Measurements from ENCODE around the gene VSIG10L. TPM values are rescaled to one million over a fixed set of nuclear protein-coding genes. Genes with fewer than 3 reads are reported as not detected.
A peak's percentile ranks its signal among the peaks of the same experiment; 100 is the strongest.

VSIG10L gene
- total RNA-seq, 1 donor, result 0.72 TPM

- peaks cover 9% of the 10 kb centered on the region for H3K4me1 ChIP-seq (ENCODE audit: insufficient read depth, low read length)
- H3K27me3 ChIP-seq (ENCODE audit: insufficient read depth, low read length), result no peaks in the 10 kb centered on the region
- no peaks in the 10 kb centered on the region for H4K20me1 ChIP-seq (ENCODE audit: insufficient read depth, low read length)
- TF ChIP-seq CTCF (IDR thresholded peaks at IDR 0.05; ENCODE audit: extremely low read depth, low read depth, low read length), result no peak
- no peaks in the 10 kb centered on the region for H3K9me3 ChIP-seq (ENCODE audit: low read depth, low read length)
- no peaks in the 10 kb centered on the region for H3K36me3 ChIP-seq (ENCODE audit: insufficient read depth, low read length)
- H3K27ac ChIP-seq (ENCODE audit: low read depth, low read length), result no peak overlapping the region
- H3K79me2 ChIP-seq (ENCODE audit: insufficient read depth, low read length), result no peaks in the 10 kb centered on the region
- H2AFZ ChIP-seq (ENCODE audit: low read length), result no peak overlapping the region
- H3K4me2 ChIP-seq (ENCODE audit: insufficient read depth, low read length), result no peak overlapping the region
- H3K4me3 ChIP-seq (ENCODE audit: insufficient read depth, low read length), result no peak overlapping the region
- DNase-seq (ENCODE audit: insufficient read length, low spot score, missing footprints), result peak; percentile 77
These were observed 4.6 kb downstream of the VSIG10L start for GRCh38 chr19:51337141-51337860.

GRCh38 chr19:51333836-51334460 lies 8.0 kb downstream of the VSIG10L start:
- Histone ChIP-seq H3K27me3 (ENCODE audit: insufficient read depth, low read length) (no peaks in the 10 kb centered on the region), H3K4me3 (ENCODE audit: insufficient read depth, low read length) (no peak overlapping the region), H2AFZ (ENCODE audit: low read length) (no peak overlapping the region), H4K20me1 (ENCODE audit: insufficient read depth, low read length) (no peaks in the 10 kb centered on the region), H3K9me3 (ENCODE audit: low read depth, low read length) (no peaks in the 10 kb centered on the region), H3K27ac (ENCODE audit: low read depth, low read length) (no peak overlapping the region), H3K4me2 (ENCODE audit: insufficient read depth, low read length) (no peak overlapping the region), H3K79me2 (ENCODE audit: insufficient read depth, low read length) (no peaks in the 10 kb centered on the region), H3K36me3 (ENCODE audit: insufficient read depth, low read length) (no peaks in the 10 kb centered on the region), H3K4me1 (ENCODE audit: insufficient read depth, low read length) (peaks cover 3% of the 10 kb centered on the region)
- TF ChIP-seq CTCF (IDR thresholded peaks at IDR 0.05; ENCODE audit: extremely low read depth, low read depth, low read length), result no peak
- peak; percentile 79 for DNase-seq (ENCODE audit: insufficient read length, low spot score, missing footprints)

- H2AFZ ChIP-seq (ENCODE audit: low read length), result no peak overlapping the region
- no peaks in the 10 kb centered on the region for H4K20me1 ChIP-seq (ENCODE audit: insufficient read depth, low read length)
- H3K9me3 ChIP-seq (ENCODE audit: low read depth, low read length), result no peaks in the 10 kb centered on the region
- H3K4me2 ChIP-seq (ENCODE audit: insufficient read depth, low read length), result no peak overlapping the region
- DNase-seq (ENCODE audit: insufficient read length, low spot score, missing footprints), result peak; percentile 69
- no peak overlapping the region for H3K27ac ChIP-seq (ENCODE audit: low read depth, low read length)
- H3K4me1 ChIP-seq (ENCODE audit: insufficient read depth, low read length), result no peaks in the 10 kb centered on the region
- no peak for TF ChIP-seq CTCF (IDR thresholded peaks at IDR 0.05; ENCODE audit: extremely low read depth, low read depth, low read length)
- H3K79me2 ChIP-seq (ENCODE audit: insufficient read depth, low read length), result no peaks in the 10 kb centered on the region
- no peak overlapping the region for H3K4me3 ChIP-seq (ENCODE audit: insufficient read depth, low read length)
- peaks cover 4% of the 10 kb centered on the region for H3K27me3 ChIP-seq (ENCODE audit: insufficient read depth, low read length)
- H3K36me3 ChIP-seq (ENCODE audit: insufficient read depth, low read length), result no peaks in the 10 kb centered on the region
These were observed 10.2 kb downstream of the VSIG10L start for GRCh38 chr19:51331716-51332115.

GRCh38 chr19:51331193-51331592 lies 10.7 kb downstream of the VSIG10L start:
- H2AFZ ChIP-seq (ENCODE audit: low read length), result no peak overlapping the region
- H3K36me3 ChIP-seq (ENCODE audit: insufficient read depth, low read length), result no peaks in the 10 kb centered on the region
- no peak overlapping the region for H3K4me2 ChIP-seq (ENCODE audit: insufficient read depth, low read length)
- no peaks in the 10 kb centered on the region for H3K4me1 ChIP-seq (ENCODE audit: insufficient read depth, low read length)
- no peaks in the 10 kb centered on the region for H4K20me1 ChIP-seq (ENCODE audit: insufficient read depth, low read length)
- TF ChIP-seq CTCF (IDR thresholded peaks at IDR 0.05; ENCODE audit: extremely low read depth, low read depth, low read length), result no peak
- H3K9me3 ChIP-seq (ENCODE audit: low read depth, low read length), result no peaks in the 10 kb centered on the region
- DNase-seq (ENCODE audit: insufficient read length, low spot score, missing footprints), result peak; percentile 72
- no peak overlapping the region for H3K27ac ChIP-seq (ENCODE audit: low read depth, low read length)
- H3K4me3 ChIP-seq (ENCODE audit: insufficient read depth, low read length), result no peak overlapping the region
- peaks cover 4% of the 10 kb centered on the region for H3K27me3 ChIP-seq (ENCODE audit: insufficient read depth, low read length)
- H3K79me2 ChIP-seq (ENCODE audit: insufficient read depth, low read length), result no peaks in the 10 kb centered on the region
